Heart right ventricle (tissue), 16 donors: ENCODE data around the gene GSTM3. TPM values are rescaled to one million over a fixed set of nuclear protein-coding genes. Genes with fewer than 3 reads are reported as not detected.

Source experiments
- ATAC-seq, 8 donors: fragments of 200-7000 bp; cut with Tn5 transposase; one replicate each; pipeline ENCODE4 v1.9.1; 2020; ENCODE audit warnings: mild to moderate bottlenecking in 8 of 8, moderate library complexity in 8 of 8, moderate number of reproducible peaks in 1 of 8
- DNase-seq, 2 donors: peaks; one replicate each; pipeline ENCODE4 v3.0.0-alpha.2; 2020
- H3K27ac ChIP-seq, 10 donors: fragments of 200-600 bp; sonication (generic) in 2 of 10; one replicate each; pipeline versions ENCODE4 v1.5.0 to v1.8.0; 2020 to 2022; ENCODE audit warnings: mild to moderate bottlenecking in 3 of 10
- H3K27me3 ChIP-seq, 7 donors: fragments of 200-600 bp; one replicate each; pipeline ENCODE4 v1.8.0; 2021 to 2022; ENCODE audit warnings: mild to moderate bottlenecking in 2 of 7
- H3K36me3 ChIP-seq, 9 donors: fragments of 200-600 bp; sonication (generic) in 1 of 9; one replicate each; pipeline versions ENCODE4 v1.5.0 to v1.8.0; 2020 to 2022; ENCODE audit warnings: mild to moderate bottlenecking in 2 of 9
- H3K4me1 ChIP-seq, 9 donors: fragments of 200-600 bp; sonication (generic) in 1 of 9; one replicate each; pipeline versions ENCODE4 v1.5.0 to v1.8.0; 2020 to 2022; ENCODE audit warnings: mild to moderate bottlenecking in 4 of 9
- H3K4me3 ChIP-seq, 10 donors: fragments of 200-600 bp; sonication (generic) in 2 of 10; one replicate each; pipeline versions ENCODE4 v1.5.0 to v1.8.0; 2020 to 2022; ENCODE audit warnings: mild to moderate bottlenecking in 7 of 10, moderate library complexity in 2 of 10
- H3K9me3 ChIP-seq, 11 donors: fragments of 200-600 bp in 10 of 11; sonication (generic) in 2 of 11; one replicate each; pipeline versions ENCODE4 v1.5.0 to v1.8.0; 2013 to 2022; ENCODE audit warnings: mild to moderate bottlenecking in 2 of 11, control low read depth in 1 of 11, moderate library complexity in 1 of 11
- CTCF ChIP-seq, 9 donors: fragments of 200-600 bp; sonication (generic) in 2 of 9; IDR thresholded peaks; one replicate each; pipeline versions ENCODE4 v1.5.0 to v1.8.0; 2021 to 2022; ENCODE audit warnings: antibody characterized with exemption in 9 of 9, mild to moderate bottlenecking in 5 of 9, moderate library complexity in 1 of 9
- WGBS, 2 donors: extraction: QIAGEN DNeasy Blood & Tissue Kit; methylation state at CpG; one replicate each; pipeline ENCODE4 v1.1.7; 2013; ENCODE audit warnings: inconsistent platforms in 1 of 2; 5-methylcytosine and 5-hydroxymethylcytosine counted together
- intact Hi-C, 10 donors: fragments of 100-400 bp; cut with DNase I; formaldehyde crosslinking; loops; one replicate each; pipeline versions ENCODE4 v1.11.1 to v1.14.2; 2022
- polyA plus RNA-seq, 2 donors: library from polyadenylated mRNA; stranded (reverse); fragments of 200-250 nt; gene quantifications; one replicate each; pipeline ENCODE4 v1.2.3, GENCODE V29; 2013
- total RNA-seq, 10 donors: library from RNA; stranded (reverse); fragmentation: NEBNext Ultra II Directional in 3 of 10; extraction: Animal tissue kit (Norgen Biotek cat#: 25700) in 3 of 10; gene quantifications; one replicate each; pipeline versions ENCODE4 v1.2.1 to v1.2.4, GENCODE V29; 2021 to 2023
- donor health status: Arrhythmogenic right ventricular cardiomyopathy.
- donor health status: ischemic (EF 13 %, LVEDD 7.1; RV severe dilation, severe dysfunction).
- donor health status: healthy with polysubstance abuse.
- donor health status: DM: no; HTN: yes; CAD: no.
- donor health status: DM: no; HTN: no; CAD: no.
- donor health status: ischemic (EF 25% LVEDD 6.9; RV normal size, moderate dysfunction).
- donor health status: ischemic (EF 25% LVEDD 5.7; RV mildly dilated, moderate dysfunction).
- donor health status: healthy.
- donor health status: DM: yes; HTN: yes; CAD: no.
- donor health status: Ischemic cardiomyopathy.
- donor health status: ischemic (EF 35%, LVEDD 5.7; RV mildly dilated, moderate dysfunction).
- donor health status: nonischemic (EF 11% LVEDD 7.7; RV severe dilation, severe dysfunction).
- donor health status: DM: yes; HTN: yes; CAD: no.
- donor health status: PGD.
- donor health status: ischemic (EF 29% LVEDD 5.4; RV normal size, mild dysfunction).
- donor health status: nonischemic (EF 23%, LVEDD 6.1; RV moderate dilation, normal function).

Gene GSTM3
- total and polyA plus RNA-seq, 12 donors: 49.0 to 289 (median 99.3) TPM

DNA sequence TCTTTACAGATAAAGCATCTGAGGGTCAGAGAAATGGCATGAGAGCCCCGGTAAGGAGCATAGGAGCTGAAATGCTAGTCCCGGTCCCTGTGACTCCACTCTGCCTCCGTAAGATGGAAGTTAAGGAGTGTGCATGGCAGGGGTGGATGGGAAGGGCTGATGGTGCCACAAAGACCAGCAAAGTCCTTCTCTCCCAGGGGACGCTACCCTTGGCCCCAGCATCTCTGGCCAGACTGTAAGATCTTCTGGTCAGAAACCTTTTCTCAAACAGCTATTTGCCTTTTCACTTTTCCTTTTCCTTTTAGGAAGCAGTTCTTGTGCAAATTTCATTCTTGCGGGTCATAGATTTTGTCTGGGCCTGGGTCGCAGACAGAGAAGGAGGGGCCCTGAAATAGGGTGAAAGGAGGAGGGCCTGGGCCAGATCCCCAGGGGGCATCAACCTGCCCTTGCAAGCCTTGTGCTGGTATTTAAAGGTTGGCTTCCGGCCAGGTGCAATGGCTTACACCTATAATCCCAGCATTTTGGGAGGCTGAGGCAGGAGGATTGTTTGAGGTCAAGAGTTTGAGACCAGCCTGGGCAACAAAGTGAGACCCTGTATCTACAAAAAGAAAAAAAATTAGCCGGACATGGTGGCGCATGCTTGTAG is 37.3 kb upstream of the GSTM3 start:
- DNase-seq (peak in 1 of 2 donors; percentile 3), ATAC-seq (no peak)
- no peaks in the 10 kb centered on the region for H3K36me3 ChIP-seq
- 94 to 95% methylated on average over 9 of the region's 9 CpGs for WGBS, 2 donors
- H3K27ac ChIP-seq: no peak overlapping the region
- intact Hi-C loops: loop anchor here (1.0 to 5.0 kb wide), 7 partner anchors 133 to 231 kb away; partner anchors contain the start of genes AHCYL1 (in 7 of the 10) and CSF1 (in 2 of the 10)
- H3K27me3 ChIP-seq: no peaks in the 10 kb centered on the region
- H3K9me3 ChIP-seq: peaks cover 0 to 8% (median 0%) of the 10 kb centered on the region in 11 donors
- H3K4me3 ChIP-seq: no peak overlapping the region
- H3K4me1 ChIP-seq: peaks cover 0 to 19% (median 10%) of the 10 kb centered on the region in 9 donors
- no peak for TF ChIP-seq CTCF (IDR thresholded peaks at IDR 0.05)

- Histone ChIP-seq H3K4me3 (no peak overlapping the region), H3K27me3 (no peaks in the 10 kb centered on the region), H3K27ac (peak overlapping the region in 1 of 10 donors; percentile 45), H3K36me3 (no peaks in the 10 kb centered on the region), H3K9me3 (peaks cover 0 to 8% (median 0%) of the 10 kb centered on the region in 11 donors), H3K4me1 (peaks cover 0 to 16% (median 5%) of the 10 kb centered on the region in 9 donors)
- intact Hi-C loops: loop anchor here (1.0 to 5.0 kb wide), 7 partner anchors 134 to 231 kb away; partner anchors contain the start of genes AHCYL1 (in 7 of the 10) and CSF1 (in 2 of the 10)
- no peak for ATAC-seq
- peak in 1 of 2 donors; percentile 1 for DNase-seq
- WGBS, 2 donors: 90 to 91% methylated on average over 7 of the region's 7 CpGs
- TF ChIP-seq CTCF (IDR thresholded peaks at IDR 0.05): no peak
These were observed 36.6 kb upstream of the GSTM3 start for GRCh38 chr1:109777436-109777835.

GRCh38 chr1:109776911-109777310 is 36.1 kb upstream of the GSTM3 start:
- DNase-seq: peak; percentile 80 to 84
- intact Hi-C loops: loop anchor here (1.0 to 5.0 kb wide), 7 partner anchors 134 to 230 kb away; partner anchors contain the start of genes AHCYL1 (in 9 of the 10) and CSF1 (in 2 of the 10)
- Histone ChIP-seq H3K4me1 (peaks cover 0 to 17% (median 4%) of the 10 kb centered on the region in 9 donors), H3K4me3 (no peak overlapping the region), H3K9me3 (peaks cover 0 to 8% (median 0%) of the 10 kb centered on the region in 11 donors), H3K36me3 (no peaks in the 10 kb centered on the region), H3K27me3 (no peaks in the 10 kb centered on the region), H3K27ac (peak overlapping the region in 1 of 10 donors; percentile 45)
- peak; percentile 83 to 88 (median 84) for ATAC-seq
- TF ChIP-seq CTCF (IDR thresholded peaks at IDR 0.05): peak; percentile 95 to 99 (median 97)
- WGBS, 2 donors: 13 to 26% methylated on average over 4 of the region's 4 CpGs

DNA sequence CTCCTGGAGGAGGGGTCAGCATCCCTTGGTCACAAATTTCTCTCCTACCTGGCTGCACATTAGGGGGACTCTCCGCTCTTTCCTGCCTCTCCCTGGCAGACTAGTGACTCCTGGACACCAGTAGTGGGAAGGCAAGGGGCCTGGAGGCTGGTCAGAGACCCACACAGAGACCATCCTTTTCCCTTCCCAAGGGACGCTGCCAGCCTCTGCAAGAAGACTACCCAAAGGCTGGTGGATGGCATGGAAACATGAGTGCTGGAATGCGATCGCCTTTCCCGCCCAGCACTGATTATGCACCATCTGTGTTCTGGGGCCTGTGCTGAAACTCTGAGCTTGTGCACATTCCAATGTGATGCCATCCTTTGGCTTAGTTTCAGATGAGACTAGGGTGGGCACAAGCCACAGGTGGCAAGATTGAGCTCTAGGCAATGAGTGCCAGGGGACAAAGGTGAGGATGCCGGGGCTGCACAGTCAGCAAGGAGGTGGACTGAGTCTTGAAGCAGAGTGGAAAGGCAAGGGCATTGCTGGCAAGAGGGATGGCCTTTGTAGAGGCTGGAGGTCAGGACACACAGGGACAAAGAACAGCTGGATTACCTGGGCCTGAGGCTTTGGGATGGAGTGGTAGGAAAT is 35.5 kb upstream of the GSTM3 start:
- WGBS, 2 donors: 84 to 88% methylated on average over 6 of the region's 6 CpGs
- no peaks in the 10 kb centered on the region for H3K27me3 ChIP-seq
- H3K36me3 ChIP-seq: no peaks in the 10 kb centered on the region
- H3K4me1 ChIP-seq: peaks cover 0 to 18% (median 4%) of the 10 kb centered on the region in 9 donors
- H3K27ac ChIP-seq: no peak overlapping the region
- peaks cover 0 to 8% (median 0%) of the 10 kb centered on the region in 11 donors for H3K9me3 ChIP-seq
- TF ChIP-seq CTCF (IDR thresholded peaks at IDR 0.05): no peak
- H3K4me3 ChIP-seq: no peak overlapping the region
- ATAC-seq: peak in 1 of 8 donors; percentile 1
- intact Hi-C loops: loop anchor here in 7 of 10 donors (1.0 to 5.0 kb wide), 6 partner anchors 136 to 230 kb away; partner anchors contain the start of genes AHCYL1 (in 5 of the 7) and CSF1 (in 2 of the 7)
- DNase-seq: peak in 1 of 2 donors; percentile 8
